IMR-90 (cell line): Measurements from ENCODE around the gene LBHD2. TPM values are rescaled to one million over a fixed set of nuclear protein-coding genes. Genes with fewer than 3 reads are reported as not detected.

ENCODE experiments used
- ATAC-seq: fragments of 200-7000 bp; cut with Tn5 transposase; 2 replicates; pipeline ENCODE4 v1.9.1; 2020; ENCODE audit warnings: low read depth, mild to moderate bottlenecking, moderate library complexity
- BruUV-seq: library from RNA; stranded (reverse); fragments of 400-500 nt; replicated peaks from 2 replicates; lab custom pipeline; 2021; lab: Mats Ljungman, UMichigan
- CTCF ChIA-PET: fragments of 300-600 bp; formaldehyde crosslinking; extraction: SDS; loops from one replicate; lab custom pipeline; 2021; ENCODE audit warnings: antibody characterized with exemption; lab: Yijun Ruan, JAX
- POLR2A ChIA-PET: fragments of 300-600 bp; sonication (Branson Sonifier 250); formaldehyde crosslinking; loops from one replicate; lab custom pipeline; 2022; ENCODE audit warnings: antibody characterized with exemption; ENCODE audit not compliant: unreplicated experiment; lab: Charles Lee
- DNase-seq: peaks from one replicate; pipeline ENCODE4 v3.0.0; 2013
- H2AFZ ChIP-seq: replicated peaks from 2 replicates; pipeline ENCODE3; 2013; ENCODE audit warnings: low read length, mild to moderate bottlenecking; ENCODE audit not compliant: poor library complexity
- H2AK5ac ChIP-seq: 2 replicates; pipeline ENCODE4 v1.6.1; 2013; ENCODE audit warnings: low read depth, low read length, inconsistent platforms
- H2AK9ac ChIP-seq: replicated peaks from 2 replicates; pipeline ENCODE3; 2013; ENCODE audit warnings: mild to moderate bottlenecking, low read depth, low read length, moderate library complexity; ENCODE audit not compliant: poor library complexity
- H2BK120ac ChIP-seq: 2 replicates; pipeline ENCODE4 v1.6.1; 2013; ENCODE audit warnings: low read depth, low read length, inconsistent platforms
- H2BK15ac ChIP-seq: 3 replicates; pipeline ENCODE4 v1.6.1; 2013; ENCODE audit warnings: low read depth, low read length, inconsistent platforms
- H2BK20ac ChIP-seq: 2 replicates; pipeline ENCODE4 v1.6.1; 2013; ENCODE audit warnings: low read depth, mild to moderate bottlenecking, inconsistent platforms, low read length, moderate library complexity
- H2BK5ac ChIP-seq: 2 replicates; pipeline ENCODE4 v1.6.1; 2013; ENCODE audit warnings: mild to moderate bottlenecking, low read depth, low read length, inconsistent platforms; ENCODE audit not compliant: poor library complexity, severe bottlenecking
- H3K14ac ChIP-seq: replicated peaks from 2 replicates; pipeline ENCODE4 v1.6.1; 2013; ENCODE audit warnings: low read depth, low read length, inconsistent platforms
- H3K18ac ChIP-seq: 2 replicates; pipeline ENCODE4 v1.6.1; 2013; ENCODE audit warnings: low read depth, low read length, control low read depth
- H3K23ac ChIP-seq: 2 replicates; pipeline ENCODE4 v1.6.1; 2013; ENCODE audit warnings: low read depth, low read length, inconsistent platforms
- H3K27ac ChIP-seq: 2 replicates; pipeline ENCODE4 v1.5.1; 2013; ENCODE audit warnings: mild to moderate bottlenecking, control low read depth, low read length; ENCODE audit not compliant: insufficient read depth
- H3K27me3 ChIP-seq: 2 replicates; pipeline ENCODE4 v1.6.1; 2013; ENCODE audit warnings: low read length; ENCODE audit not compliant: control insufficient read depth, insufficient read depth
- H3K36me3 ChIP-seq: 2 replicates; pipeline ENCODE4 v1.6.1; 2013; ENCODE audit warnings: low read length, mixed read lengths; ENCODE audit not compliant: control insufficient read depth, insufficient read depth
- H3K4ac ChIP-seq: 2 replicates; pipeline ENCODE4 v1.6.1; 2013; ENCODE audit warnings: low read depth, low read length, inconsistent platforms
- H3K4me1 ChIP-seq: 2 replicates; pipeline ENCODE4 v1.6.1; 2013; ENCODE audit warnings: low read length, mixed read lengths; ENCODE audit not compliant: control insufficient read depth, insufficient read depth
- H3K4me2 ChIP-seq: 2 replicates; pipeline ENCODE4 v1.6.1; 2013; ENCODE audit warnings: low read depth, mild to moderate bottlenecking, control low read depth, low read length, moderate library complexity
- H3K4me3 ChIP-seq: 2 replicates; pipeline ENCODE4 v1.5.1; 2013; ENCODE audit warnings: low read depth, mild to moderate bottlenecking, control low read depth, low read length, moderate library complexity; ENCODE audit not compliant: insufficient read depth
- H3K56ac ChIP-seq: 2 replicates; pipeline ENCODE4 v1.6.1; 2013; ENCODE audit warnings: low read length, inconsistent platforms; ENCODE audit not compliant: insufficient read depth; ENCODE audit errors: extremely low read depth
- H3K79me1 ChIP-seq, 2 experiments: 2 replicates each; pipeline ENCODE4 v1.6.1; 2013; ENCODE audit warnings: low read length in 2 of 2, inconsistent platforms in 1 of 2, low read depth in 1 of 2
- H3K9ac ChIP-seq: 2 replicates; pipeline ENCODE4 v1.6.1; 2013; ENCODE audit warnings: low read depth, low read length, control low read depth
- H3K9me1 ChIP-seq: 2 replicates; pipeline ENCODE4 v1.6.1; 2013; ENCODE audit warnings: low read length, inconsistent platforms; ENCODE audit not compliant: insufficient read depth
- H3K9me3 ChIP-seq: 2 replicates; pipeline ENCODE4 v1.6.1; 2013; ENCODE audit warnings: low read length; ENCODE audit not compliant: control insufficient read depth, insufficient read depth
- H4K20me1 ChIP-seq: 2 replicates; pipeline ENCODE4 v1.6.1; 2013; ENCODE audit warnings: low read length, inconsistent platforms; ENCODE audit not compliant: insufficient read depth
- H4K5ac ChIP-seq: 2 replicates; pipeline ENCODE4 v1.6.1; 2013; ENCODE audit warnings: mild to moderate bottlenecking, low read depth, low read length, control low read depth
- H4K8ac ChIP-seq, 2 experiments: 2 replicates each; pipeline ENCODE4 v1.6.1; 2013; ENCODE audit warnings: low read depth in 2 of 2, low read length in 2 of 2, control low read depth in 1 of 2, inconsistent platforms in 1 of 2
- H4K91ac ChIP-seq: 2 replicates; pipeline ENCODE4 v1.6.1; 2013; ENCODE audit warnings: low read depth, low read length, inconsistent platforms; ENCODE audit not compliant: insufficient read depth
- FOS ChIP-seq: fragments of 150-350 bp; IDR thresholded peaks from 2 replicates; pipeline ENCODE4 v1.6.1; 2016; ENCODE audit warnings: low read depth, low read length
- MXI1 ChIP-seq: IDR thresholded peaks from 2 replicates; pipeline ENCODE4 v1.6.1; 2012; ENCODE audit warnings: low read depth, mild to moderate bottlenecking, low read length, moderate library complexity, borderline replicate concordance
- RAD21 ChIP-seq: IDR thresholded peaks from 2 replicates; pipeline ENCODE4 v1.6.1; 2012; ENCODE audit warnings: low read length, improper control_type of control experiment
- WGBS, 2 experiments: methylation state at CpG; one replicate each; pipeline versions ENCODE4 v1.1.5 to v1.1.7; 2013; ENCODE audit warnings: missing lambda C conversion rate in 2 of 2; ENCODE audit not compliant: insufficient read length in 1 of 2; ENCODE audit errors: extremely low coverage in 2 of 2; 5-methylcytosine and 5-hydroxymethylcytosine counted together
- dilution Hi-C: fragments of 300-500 bp; cut with HindIII; formaldehyde crosslinking; loops from one replicate; pipeline ENCODE4 v1.14.3; 2018; ENCODE audit warnings: low sequenced_read_pairs; ENCODE audit not compliant: unreplicated experiment
- in situ Hi-C: fragments of 300-500 bp; cut with MboI; formaldehyde crosslinking; loops from 3 replicates; pipeline ENCODE4 v1.14.3; 2019; ENCODE audit warnings: low sequenced_read_pairs, inconsistent platforms, mixed read lengths
- intact Hi-C: fragments of 100-400 bp; cut with micrococcal nuclease; formaldehyde crosslinking; loops from 2 replicates; pipeline ENCODE4 v1.10.0; 2022
- polyA plus RNA-seq, 3 experiments: library from polyadenylated mRNA; depleted of rRNA; stranded (reverse); fragments of >200 nt; gene quantifications; 2 replicates each; pipeline ENCODE4 v1.2.3, GENCODE V29; 2012; ENCODE audit warnings: low replicate concordance in 1 of 3
- total RNA-seq: library from RNA; depleted of rRNA; stranded (reverse); fragments of >200 nt; gene quantifications from 2 replicates; pipeline ENCODE4 v1.2.3, GENCODE V29; 2012

LBHD2 gene
- total and polyA plus RNA-seq, 2 of the 4 experiments (the other 2 are of a cell fraction) = not detected

- TF ChIP-seq FOS (peak; percentile 48; the same call in 1 of the 2 replicates), MXI1 (no peak), RAD21 (no peak)
- H2BK120ac ChIP-seq = peak overlapping the region; percentile 72
- peak overlapping the region; percentile 29 for H2AK9ac ChIP-seq
- H3K4me1 ChIP-seq = peaks cover 31% of the 10 kb centered on the region
- H2AK5ac ChIP-seq = peak overlapping the region; percentile 95
- no TSS peak for BruUV-seq
- no peak overlapping the region for H3K4me3 ChIP-seq
- H3K4me2 ChIP-seq = no peak overlapping the region
- no peaks in the 10 kb centered on the region for H3K36me3 ChIP-seq
- dilution Hi-C loops = no loop called here
- H2BK5ac ChIP-seq = peak overlapping the region; percentile 75
- ChIA-PET POLR2A (no interaction called here), CTCF (interaction anchor here (0.6 to 1.5 kb wide), 3 partner anchors 41 to 78 kb away, joined by 3 to 4 read pairs (median 4); no protein-coding TSS in a partner anchor)
- H2BK20ac ChIP-seq = peak overlapping the region; percentile 58
- peak overlapping the region; percentile 70 for H3K4ac ChIP-seq
- peaks cover 11% of the 10 kb centered on the region for H3K27me3 ChIP-seq
- H2AFZ ChIP-seq = peak overlapping the region; percentile 81
- peak overlapping the region; percentile 78 for H4K91ac ChIP-seq
- in situ Hi-C loops = no loop called here
- H3K56ac ChIP-seq = no peak overlapping the region
- H3K9ac ChIP-seq = no peak overlapping the region; the same call in 1 of the 2 replicates
- intact Hi-C loops = no loop called here
- peak overlapping the region; percentile 60 to 89 for H4K8ac ChIP-seq
- peak overlapping the region; percentile 81; the same call in 2 of the 3 replicates for H2BK15ac ChIP-seq
- ATAC-seq (no peak), DNase-seq (peak; percentile 73)
- H3K79me1 ChIP-seq = no peaks in the 10 kb centered on the region
- peak overlapping the region; percentile 3; the same call in 1 of the 2 replicates for H3K27ac ChIP-seq
- WGBS, 2 experiments = no CpG with 5 or more reads among the region's 9 CpGs
- H4K20me1 ChIP-seq = no peaks in the 10 kb centered on the region
- H3K23ac ChIP-seq = peak overlapping the region; percentile 0; the same call in 1 of the 2 replicates
- peak overlapping the region; percentile 20 for H4K5ac ChIP-seq
- peaks cover 12% of the 10 kb centered on the region; the same call in 1 of the 2 replicates for H3K9me1 ChIP-seq
- no peaks in the 10 kb centered on the region for H3K9me3 ChIP-seq
- peak overlapping the region; percentile 71 for H3K18ac ChIP-seq
- peak overlapping the region; percentile 71; the same call in 1 of the 2 replicates for H3K14ac ChIP-seq
These were observed 24.8 kb downstream of the LBHD2 start for GRCh38 chr14:103108749-103109207.
